A549 (cell line): ENCODE data around the gene SUN2.

Experiments
- CTCF ChIP-seq: fragments of >200 bp; sonication (Bioruptor Twin); formaldehyde crosslinking; IDR thresholded peaks from 3 replicates; pipeline ENCODE4 v1.5.1; 2016
- EP300 ChIP-seq, 2 experiments: fragments of >200 bp; sonication (Bioruptor Twin); formaldehyde crosslinking; IDR thresholded peaks; 2 replicates in 1 of 2; 3 replicates in 1 of 2; pipeline ENCODE4 v1.6.1; 2016 to 2017
- RCOR1 ChIP-seq: fragments of 150-350 bp; IDR thresholded peaks from 2 replicates; pipeline ENCODE4 v1.6.1; 2014; ENCODE audit warnings: antibody characterized with exemption, low read length, low read depth

- TF ChIP-seq EP300 (IDR thresholded peaks at IDR 0.05) (no peak), RCOR1 (no peak), CTCF (no peak)
Observed at GRCh38 chr22:38745676-38746460, 9.9 kb downstream of the SUN2 start.
